GM12864 (cell line): ENCODE results near the gene WEE1.

ENCODE experiments used
- DNase-seq: peaks from one replicate; pipeline ENCODE4 v3.0.0-alpha.2; 2011; ENCODE audit warnings: low read depth
- H3K4me3 ChIP-seq: 2 replicates; pipeline ENCODE4 v1.5.1; 2011; ENCODE audit warnings: mild to moderate bottlenecking, low read depth, low read length, control low read depth
- TF ChIP-seq, protein P1 (sequence below): IDR thresholded peaks from 2 replicates; pipeline ENCODE4 v1.5.1; 2011; ENCODE audit warnings: low read depth, mild to moderate bottlenecking, moderate library complexity, low read length, control low read depth, inconsistent platforms; ENCODE audit errors: missing control alignments

WEE1 gene

DNA sequence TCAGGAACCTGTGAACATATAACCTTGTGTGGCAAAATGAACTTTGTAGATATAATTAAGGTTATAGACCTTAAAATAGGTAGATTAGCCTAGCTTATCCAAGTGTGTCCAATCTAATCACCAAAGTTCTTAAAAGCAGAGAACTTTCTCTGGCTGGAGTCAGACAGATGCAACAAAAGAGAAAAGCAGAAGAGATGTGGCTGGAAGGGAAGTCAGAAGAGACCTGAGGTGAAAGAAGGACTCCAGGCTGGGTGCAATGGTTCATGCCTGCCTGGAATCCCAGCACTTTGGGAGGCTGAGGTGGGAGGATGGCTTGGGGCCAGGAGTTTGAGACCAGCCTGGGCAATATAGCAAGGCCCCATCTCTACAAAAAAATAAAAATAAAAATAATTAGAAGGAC is 51.0 kb downstream of the WEE1 start:
- no peak overlapping the region for H3K4me3 ChIP-seq
- TF ChIP-seq, protein P1, sequence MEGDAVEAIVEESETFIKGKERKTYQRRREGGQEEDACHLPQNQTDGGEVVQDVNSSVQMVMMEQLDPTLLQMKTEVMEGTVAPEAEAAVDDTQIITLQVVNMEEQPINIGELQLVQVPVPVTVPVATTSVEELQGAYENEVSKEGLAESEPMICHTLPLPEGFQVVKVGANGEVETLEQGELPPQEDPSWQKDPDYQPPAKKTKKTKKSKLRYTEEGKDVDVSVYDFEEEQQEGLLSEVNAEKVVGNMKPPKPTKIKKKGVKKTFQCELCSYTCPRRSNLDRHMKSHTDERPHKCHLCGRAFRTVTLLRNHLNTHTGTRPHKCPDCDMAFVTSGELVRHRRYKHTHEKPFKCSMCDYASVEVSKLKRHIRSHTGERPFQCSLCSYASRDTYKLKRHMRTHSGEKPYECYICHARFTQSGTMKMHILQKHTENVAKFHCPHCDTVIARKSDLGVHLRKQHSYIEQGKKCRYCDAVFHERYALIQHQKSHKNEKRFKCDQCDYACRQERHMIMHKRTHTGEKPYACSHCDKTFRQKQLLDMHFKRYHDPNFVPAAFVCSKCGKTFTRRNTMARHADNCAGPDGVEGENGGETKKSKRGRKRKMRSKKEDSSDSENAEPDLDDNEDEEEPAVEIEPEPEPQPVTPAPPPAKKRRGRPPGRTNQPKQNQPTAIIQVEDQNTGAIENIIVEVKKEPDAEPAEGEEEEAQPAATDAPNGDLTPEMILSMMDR = no peak
- no peak for DNase-seq

DNA sequence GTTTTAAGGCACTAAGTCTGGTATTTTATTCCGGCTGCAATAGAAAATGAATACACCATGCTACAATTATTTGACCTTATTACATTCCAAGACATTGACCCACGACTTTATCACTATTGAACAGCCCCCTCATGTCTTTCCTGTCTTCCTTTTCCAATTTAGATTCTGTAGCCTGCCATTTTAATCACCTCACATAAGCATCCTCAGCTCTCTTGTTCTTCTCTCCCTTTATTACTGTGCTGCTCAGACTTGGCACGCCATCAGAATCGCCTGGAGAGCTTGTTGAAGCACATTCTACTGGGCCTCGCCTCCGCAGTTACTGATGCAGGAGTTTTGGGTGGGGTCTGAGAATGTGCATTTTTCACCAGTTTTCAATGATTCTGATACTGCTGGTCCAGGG is 51.7 kb downstream of the WEE1 start:
- H3K4me3 ChIP-seq = no peak overlapping the region
- TF ChIP-seq, protein P1 = no peak
- DNase-seq = no peak

DNA sequence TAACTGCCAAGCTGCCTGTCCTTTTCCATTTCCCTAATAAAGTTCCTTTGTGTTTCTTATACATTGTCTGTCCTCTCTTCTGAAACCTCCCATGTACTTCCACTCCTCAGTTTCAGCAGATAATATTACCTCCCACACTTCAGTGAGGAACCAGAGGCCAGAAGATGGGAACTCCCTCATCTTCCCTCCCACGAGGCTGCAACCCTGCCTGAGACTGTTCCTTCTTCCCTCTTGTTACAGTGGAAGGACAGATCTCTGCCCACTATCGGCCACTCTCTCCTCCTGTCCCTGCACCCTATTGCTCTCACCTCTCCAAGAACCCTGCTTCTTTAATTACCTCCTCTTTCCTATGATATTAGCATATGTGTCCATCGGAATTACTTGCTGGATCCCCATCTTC is 52.3 kb downstream of the WEE1 start:
- TF ChIP-seq, protein P1 = no peak
- DNase-seq = no peak
- no peak overlapping the region for H3K4me3 ChIP-seq

DNA sequence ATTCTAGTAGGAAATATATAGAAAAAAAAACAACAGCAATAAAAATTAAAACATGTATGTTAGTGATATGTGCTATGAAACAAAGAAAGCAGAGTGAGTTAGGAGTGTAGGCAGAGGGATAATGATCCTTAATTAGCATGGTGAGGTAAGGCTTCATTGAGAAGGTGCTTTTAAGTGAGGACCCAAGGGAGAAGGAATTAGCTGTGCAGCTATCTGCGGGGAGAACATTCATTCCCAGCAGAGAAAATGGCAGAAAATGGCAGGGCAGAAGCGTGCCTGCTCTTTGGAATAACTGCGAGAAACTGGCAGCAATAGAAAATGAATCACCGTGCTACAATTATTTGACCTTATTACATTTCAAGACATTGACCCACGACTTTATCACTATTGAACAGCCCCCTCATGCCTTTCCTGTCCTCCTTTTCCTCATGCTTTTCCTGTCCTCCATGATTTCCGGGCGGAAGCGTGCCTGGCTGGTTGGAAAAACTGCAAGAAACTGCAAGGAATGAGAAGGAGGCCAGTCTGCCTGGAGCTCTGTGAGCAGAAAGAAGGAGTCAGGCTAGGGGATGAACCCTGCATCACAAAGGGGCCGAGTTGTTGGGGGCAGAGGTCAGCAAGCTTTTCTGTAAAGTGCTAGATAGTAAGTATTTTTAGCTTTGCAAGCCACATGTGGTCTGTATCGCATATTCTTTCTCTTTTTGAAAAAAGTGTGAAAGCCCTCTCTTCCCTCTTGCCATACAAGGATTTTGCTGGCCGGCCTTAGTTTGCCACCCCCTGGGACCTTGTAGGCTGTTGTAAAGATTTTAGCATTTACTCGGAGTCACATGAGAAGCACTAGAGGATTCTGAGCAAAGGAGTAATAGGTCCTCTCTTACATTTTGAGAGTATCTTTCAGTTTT is 53.3 kb downstream of the WEE1 start:
- no peak overlapping the region for H3K4me3 ChIP-seq
- DNase-seq = no peak
- TF ChIP-seq, protein P1 = no peak

DNA sequence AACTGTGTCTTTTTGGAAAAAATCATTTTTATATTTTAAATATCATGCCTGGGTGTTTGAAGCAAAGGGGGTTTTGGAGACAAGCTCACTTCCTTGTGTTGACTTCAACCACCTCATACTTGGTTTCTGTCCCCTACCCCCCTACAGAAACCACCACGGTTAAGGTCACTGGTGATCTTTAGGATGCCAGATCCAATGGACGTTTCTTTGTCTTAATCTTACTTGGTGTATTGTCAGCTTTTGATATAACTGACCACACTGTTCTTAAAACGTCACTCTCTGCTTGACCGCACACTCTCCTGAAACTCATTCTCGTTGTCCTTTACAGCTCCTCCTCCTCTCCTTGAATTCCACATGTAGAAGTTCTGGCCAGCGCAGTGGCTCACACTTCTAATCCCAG is 55.6 kb downstream of the WEE1 start:
- no peak for DNase-seq
- TF ChIP-seq, protein P1 = no peak
- no peak overlapping the region for H3K4me3 ChIP-seq

DNA sequence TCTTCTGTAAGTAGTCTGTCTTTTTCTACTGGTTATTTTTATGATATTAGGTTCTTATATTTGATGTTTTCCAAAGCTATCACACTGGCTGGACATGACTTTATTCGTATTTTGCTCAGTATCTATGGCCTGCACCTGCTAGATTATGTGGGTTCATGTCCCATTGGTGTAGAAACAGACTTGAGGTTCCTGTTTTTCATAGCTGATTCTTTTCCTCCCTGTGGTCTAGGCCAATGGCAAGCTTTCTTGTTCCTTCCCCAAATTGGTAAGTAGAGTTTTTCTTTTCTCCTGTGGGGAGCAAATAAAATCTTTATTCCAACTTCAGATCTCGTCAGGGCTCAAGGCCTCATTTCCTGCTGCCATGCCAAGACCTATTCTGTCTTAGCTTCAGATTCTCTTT is 60.2 kb downstream of the WEE1 start:
- DNase-seq = no peak
- no peak overlapping the region for H3K4me3 ChIP-seq
- TF ChIP-seq, protein P1 = no peak

DNA sequence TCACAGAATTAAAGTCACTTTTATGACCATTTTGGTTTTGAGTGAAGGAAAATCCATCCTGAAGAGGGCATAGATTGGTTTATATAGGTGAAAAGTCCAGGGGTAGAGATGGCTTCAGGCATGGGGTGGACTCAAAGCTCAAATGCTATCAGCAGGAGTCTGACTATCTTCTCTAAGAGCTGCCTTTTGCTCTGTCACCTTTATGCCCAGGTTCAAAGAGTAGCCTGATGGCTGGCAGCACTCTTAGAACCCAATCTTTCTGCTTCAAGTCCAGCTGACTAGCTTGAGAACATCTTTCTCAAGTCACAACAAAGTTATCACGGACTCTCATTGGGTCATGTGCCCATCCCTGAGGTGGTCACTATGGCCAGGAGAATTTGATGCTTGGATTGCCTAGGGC is 63.2 kb downstream of the WEE1 start:
- TF ChIP-seq, protein P1 = no peak
- H3K4me3 ChIP-seq = no peak overlapping the region
- no peak for DNase-seq
